Prostate gland (tissue), 2 donors: ENCODE measurements around the gene MTOR. TPM values are rescaled to one million over a fixed set of nuclear protein-coding genes. Genes with fewer than 3 reads are reported as not detected.

Experiments used
- DNase-seq: peaks from one replicate; pipeline ENCODE4 v3.0.0-alpha.2; 2019; ENCODE audit warnings: low spot score
- H3K27ac ChIP-seq, 2 donors: fragments of 200-600 bp; sonication (generic); 2 replicates each; pipeline ENCODE4 v1.5.1; 2017 to 2019
- H3K27me3 ChIP-seq: fragments of 200-600 bp; sonication (generic); replicated peaks from 2 replicates; pipeline ENCODE4 v1.5.1; 2019; ENCODE audit not compliant: insufficient read depth
- H3K36me3 ChIP-seq, 2 donors: fragments of 200-600 bp; sonication (generic); 1 replicate in 1 of 2; 2 replicates in 1 of 2; pipeline versions ENCODE4 v1.5.1 to v1.8.1; 2017 to 2019
- H3K4me1 ChIP-seq: fragments of 200-600 bp; sonication (generic); replicated peaks from 2 replicates; pipeline ENCODE4 v1.5.1; 2019
- H3K4me3 ChIP-seq, 2 donors: fragments of 200-600 bp; sonication (generic); 2 replicates each; pipeline ENCODE4 v1.5.1; 2017 to 2019
- H3K9me3 ChIP-seq: fragments of 200-600 bp; sonication (generic); 2 replicates; pipeline ENCODE4 v1.5.1; 2017
- CTCF ChIP-seq, 4 experiments: fragments of 200-600 bp in 2 of 4; fragments of 450-650 bp in 2 of 4; sonication (generic) in 2 of 4; IDR thresholded peaks; 1 replicate in 3 of 4; 2 replicates in 1 of 4; pipeline ENCODE4 v1.5.1; 2016 to 2019; ENCODE audit warnings: antibody characterized with exemption in 4 of 4, mild to moderate bottlenecking in 2 of 4, moderate library complexity in 2 of 4
- POLR2A ChIP-seq: fragments of 450-650 bp; IDR thresholded peaks from one replicate; pipeline ENCODE4 v1.6.1; 2016; ENCODE audit warnings: antibody characterized with exemption, mild to moderate bottlenecking
- POLR2AphosphoS5 ChIP-seq: sonication (generic); formaldehyde crosslinking; IDR thresholded peaks from one replicate; pipeline ENCODE4 v1.6.1; 2017; ENCODE audit warnings: antibody characterized with exemption
- WGBS: methylation state at CpG from one replicate; pipeline ENCODE4 v1.1.5; 2018; 5-methylcytosine and 5-hydroxymethylcytosine counted together
- intact Hi-C: fragments of 100-400 bp; cut with DNase I; formaldehyde crosslinking; loops from one replicate; pipeline ENCODE4 v1.14.2; 2022
- total RNA-seq, 2 donors: library from RNA; depleted of rRNA; stranded (reverse); fragments of >200 nt; gene quantifications; one replicate each; pipeline ENCODE4 v1.1.0, GENCODE V29; 2016

The MTOR gene
- total RNA-seq, 2 donors from 2014 or later: 34.7 to 56.1 TPM

- peaks cover 0 to 8% of the 10 kb centered on the region in 2 donors for H3K36me3 ChIP-seq
- H3K27ac ChIP-seq: peak overlapping the region in 1 of 2 donors; percentile 11
- peaks cover 7% of the 10 kb centered on the region for H3K4me1 ChIP-seq
- 90% methylated on average over 3 of the region's 3 CpGs for WGBS
- intact Hi-C loops: no loop called here
- no peak overlapping the region for H3K4me3 ChIP-seq
- no peak for DNase-seq
- TF ChIP-seq CTCF (IDR thresholded peaks at IDR 0.05) (no peak), POLR2A (no peak), POLR2AphosphoS5 (no peak)
- H3K9me3 ChIP-seq: no peaks in the 10 kb centered on the region
- no peaks in the 10 kb centered on the region for H3K27me3 ChIP-seq
Observed at GRCh38 chr1:11138952-11139351, 123.4 kb downstream of the MTOR start.

GRCh38 chr1:11138029-11138428 is 124.3 kb downstream of the MTOR start:
- intact Hi-C loops: no loop called here
- peak overlapping the region in 1 of 2 donors; percentile 11 for H3K27ac ChIP-seq

DNA sequence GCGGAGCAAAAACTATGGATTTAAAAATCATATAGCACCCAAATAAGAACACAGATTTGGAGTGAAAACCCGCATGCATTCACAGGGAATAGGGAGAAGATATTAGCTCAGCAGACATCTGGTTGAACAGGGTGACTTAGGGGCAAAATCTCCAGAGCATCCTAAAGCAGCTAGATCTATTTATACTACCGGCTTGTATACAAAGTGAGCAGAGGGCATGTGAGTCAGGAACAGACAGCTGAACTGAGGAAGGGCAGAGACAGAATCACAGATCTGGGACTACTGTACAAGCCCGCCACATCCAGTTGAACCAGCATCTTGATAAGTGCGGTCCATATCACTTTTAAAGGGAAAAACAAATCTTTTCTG is 127.5 kb downstream of the MTOR start:
- DNase-seq: no peak
- intact Hi-C loops: no loop called here
- Histone ChIP-seq H3K9me3 (no peaks in the 10 kb centered on the region), H3K36me3 (peaks cover 0 to 18% of the 10 kb centered on the region in 2 donors), H3K4me3 (no peak overlapping the region), H3K27me3 (no peaks in the 10 kb centered on the region), H3K27ac (peak overlapping the region; percentile 50), H3K4me1 (peaks cover 7% of the 10 kb centered on the region)
- WGBS: 30% methylated on average over 5 of the region's 5 CpGs
- TF ChIP-seq POLR2A (no peak), POLR2AphosphoS5 (no peak), CTCF (IDR thresholded peaks at IDR 0.05) (no peak)

More at GRCh38 chr1:11138029-11138428, 124.3 kb downstream of the MTOR start:
- Histone ChIP-seq H3K4me3 (no peak overlapping the region), H3K27me3 (no peaks in the 10 kb centered on the region), H3K4me1 (peaks cover 7% of the 10 kb centered on the region), H3K9me3 (no peaks in the 10 kb centered on the region), H3K36me3 (peaks cover 0 to 8% of the 10 kb centered on the region in 2 donors)
- 95% methylated on average over 1 of the region's 1 CpG for WGBS
- no peak for DNase-seq
- no peak for TF ChIP-seq CTCF (IDR thresholded peaks at IDR 0.05)
- no peak for TF ChIP-seq POLR2AphosphoS5
- no peak for TF ChIP-seq POLR2A

DNA sequence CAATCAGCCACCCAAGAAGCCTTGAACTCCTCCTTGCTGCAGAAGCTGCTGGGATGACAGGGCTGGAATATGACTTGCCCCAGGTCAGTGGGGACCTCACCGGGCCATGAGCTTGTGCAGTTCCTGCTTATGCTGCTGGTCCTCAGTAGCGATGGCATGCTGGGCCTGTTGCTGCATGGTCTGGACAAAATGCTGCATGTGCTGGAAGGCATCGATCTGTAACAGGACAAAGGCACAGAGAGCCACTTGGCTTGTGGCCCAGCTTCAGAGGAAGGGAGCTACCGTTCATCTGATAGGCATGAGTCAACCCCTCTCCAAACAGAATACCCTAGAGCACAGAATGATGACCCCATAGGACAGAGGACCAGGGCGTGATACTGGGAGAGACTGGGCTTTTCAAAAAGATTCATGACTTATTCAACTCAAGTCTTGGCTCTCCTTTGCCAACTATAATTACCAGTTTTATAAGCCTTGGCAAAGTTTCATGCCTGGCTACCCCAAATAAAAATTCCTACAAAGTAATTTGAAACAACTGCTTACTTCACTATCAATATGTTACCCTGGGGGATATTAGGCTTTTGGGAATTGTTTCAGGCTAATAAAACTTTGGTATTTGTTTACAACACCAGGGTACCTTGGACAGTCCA is 128.0 kb downstream of the MTOR start:
- Histone ChIP-seq H3K4me3 (no peak overlapping the region), H3K4me1 (peaks cover 7% of the 10 kb centered on the region), H3K27me3 (no peaks in the 10 kb centered on the region), H3K36me3 (peaks cover 0 to 21% of the 10 kb centered on the region in 2 donors), H3K9me3 (no peaks in the 10 kb centered on the region), H3K27ac (peak overlapping the region; percentile 50 to 60)
- intact Hi-C loops: no loop called here
- WGBS: 12% methylated on average over 5 of the region's 5 CpGs
- TF ChIP-seq POLR2AphosphoS5 (peak; percentile 47), POLR2A (no peak), CTCF (IDR thresholded peaks at IDR 0.05) (no peak)
- DNase-seq: peak; percentile 59

- no peak for TF ChIP-seq POLR2AphosphoS5
- no peak for TF ChIP-seq CTCF (IDR thresholded peaks at IDR 0.05)
- peaks cover 0 to 19% of the 10 kb centered on the region in 2 donors for H3K36me3 ChIP-seq
- H3K4me1 ChIP-seq: peaks cover 7% of the 10 kb centered on the region
- 74% methylated on average over 8 of the region's 8 CpGs for WGBS
- no peak for DNase-seq
- intact Hi-C loops: no loop called here
- no peak overlapping the region for H3K4me3 ChIP-seq
- H3K27me3 ChIP-seq: no peaks in the 10 kb centered on the region
- peak overlapping the region; percentile 22 to 28 for H3K27ac ChIP-seq
- no peaks in the 10 kb centered on the region for H3K9me3 ChIP-seq
Observed at GRCh38 chr1:11132563-11133293, 129.6 kb downstream of the MTOR start.
